Measurements from ENCODE around the gene TRPM1.
A peak's percentile ranks its signal among the peaks of the same experiment; 100 is the strongest.

Gene TRPM1

DNA sequence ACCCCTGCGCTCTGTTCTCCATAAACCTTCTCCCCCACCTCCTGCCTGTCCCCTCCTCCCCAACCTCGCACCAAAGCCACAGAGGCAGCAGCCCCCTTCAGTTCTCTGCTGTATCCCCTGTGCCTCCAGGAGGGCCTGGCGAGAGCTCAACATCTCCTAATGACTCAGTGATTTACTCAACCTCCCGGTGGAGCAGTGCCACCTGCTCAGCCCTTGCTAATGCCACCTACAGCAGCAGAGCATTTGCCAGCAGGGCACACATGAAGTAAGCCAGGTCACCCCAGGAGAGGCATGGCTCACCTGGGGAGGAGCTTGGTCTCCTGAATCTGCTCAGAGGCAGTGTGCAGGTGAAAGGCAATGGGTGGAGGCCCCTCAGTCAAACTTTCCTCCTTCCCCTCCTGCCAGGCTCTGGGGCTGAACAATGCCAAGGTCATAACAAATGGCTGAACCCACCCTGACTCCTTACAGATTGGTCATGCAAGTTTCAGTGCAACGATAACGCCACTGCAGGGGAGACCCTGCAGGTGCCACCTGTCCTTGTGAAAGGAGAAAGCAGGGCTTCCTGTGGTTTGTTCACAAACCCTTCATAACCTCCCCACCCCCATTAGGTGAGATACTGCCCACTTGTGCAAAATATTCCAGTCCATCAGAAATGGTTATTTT lies 19.8 kb downstream of the TRPM1 start:
- H3K36me3 ChIP-seq (ENCODE audit: insufficient read depth, low read length) = no peaks in the 10 kb centered on the region
- H3K9ac ChIP-seq (ENCODE audit: low read depth, low read length) = no peak overlapping the region
- peaks cover 37% of the 10 kb centered on the region for H3K4me1 ChIP-seq (ENCODE audit: insufficient read depth, low read length)
- H3K9me3 ChIP-seq (ENCODE audit: control insufficient read depth, insufficient read depth, low read length) = no peaks in the 10 kb centered on the region

DNA sequence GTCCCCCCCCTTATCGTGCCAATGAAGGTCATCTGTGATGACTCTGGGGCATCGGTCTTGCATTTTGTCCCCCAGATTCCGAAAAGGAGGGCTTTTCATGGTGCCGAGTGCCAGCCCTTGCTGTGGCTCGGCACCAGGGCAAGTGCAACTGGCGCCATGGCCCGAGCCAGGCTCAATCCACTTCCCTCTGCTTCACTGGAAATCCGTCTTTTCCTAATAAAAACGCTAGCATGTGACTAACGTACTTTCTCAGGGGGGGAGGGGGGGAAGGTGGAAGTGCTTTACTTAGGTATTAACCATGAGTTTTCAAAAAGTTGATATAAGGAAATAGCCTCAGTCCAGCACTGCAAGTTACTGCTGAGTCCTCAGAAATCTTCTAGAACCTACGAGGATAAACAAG lies 20.5 kb downstream of the TRPM1 start:
- Histone ChIP-seq H3K9me3 (ENCODE audit: control insufficient read depth, insufficient read depth, low read length) (no peaks in the 10 kb centered on the region), H3K9ac (ENCODE audit: low read depth, low read length) (peak overlapping the region; percentile 47; the same call in 1 of the 2 replicates), H3K36me3 (ENCODE audit: insufficient read depth, low read length) (no peaks in the 10 kb centered on the region), H3K4me1 (ENCODE audit: insufficient read depth, low read length) (peaks cover 40% of the 10 kb centered on the region)

DNA sequence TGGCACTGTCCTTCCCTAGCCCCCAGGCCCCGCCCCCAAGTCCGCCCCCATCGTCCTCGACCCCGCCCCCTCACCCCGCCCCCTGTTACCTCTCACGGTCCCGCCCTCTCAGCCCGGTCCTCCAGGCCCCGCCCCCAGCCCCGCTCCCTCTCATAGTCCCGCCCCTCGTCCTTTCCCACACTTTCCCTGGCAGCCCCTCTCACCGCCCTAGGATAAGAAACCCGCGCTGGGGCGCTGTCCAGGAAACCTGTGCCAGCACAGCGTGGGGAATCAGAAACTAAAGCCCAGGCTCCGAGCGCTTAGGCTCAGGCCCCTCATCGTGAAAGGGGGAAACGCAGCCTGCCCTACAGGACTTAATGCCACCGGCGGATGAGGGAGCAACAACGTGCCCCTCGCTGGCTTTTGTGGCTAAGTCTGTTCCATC lies 20.9 kb downstream of the TRPM1 start:
- Histone ChIP-seq H3K9ac (ENCODE audit: low read depth, low read length) (peak overlapping the region; percentile 47; the same call in 1 of the 2 replicates), H3K36me3 (ENCODE audit: insufficient read depth, low read length) (no peaks in the 10 kb centered on the region), H3K9me3 (ENCODE audit: control insufficient read depth, insufficient read depth, low read length) (no peaks in the 10 kb centered on the region), H3K4me1 (ENCODE audit: insufficient read depth, low read length) (peaks cover 45% of the 10 kb centered on the region)

DNA sequence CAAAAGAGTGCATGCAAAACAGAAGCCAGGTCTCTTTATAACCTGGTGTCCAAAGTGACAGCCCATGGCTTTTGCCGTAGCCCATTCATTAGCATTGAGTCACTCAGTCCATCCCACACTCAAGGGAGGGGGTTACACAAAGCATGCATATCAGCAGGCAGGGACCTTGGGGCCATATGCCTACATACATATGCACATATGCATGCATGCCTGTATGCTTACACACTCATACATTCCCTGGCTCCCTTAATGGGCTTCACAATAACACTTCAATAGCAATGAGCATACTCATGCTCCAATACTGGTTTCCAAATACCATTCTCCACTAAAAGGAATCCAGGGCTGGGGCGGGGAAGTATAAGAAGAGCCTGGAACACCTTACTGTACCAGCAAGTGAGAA lies 22.0 kb downstream of the TRPM1 start:
- H3K4me1 ChIP-seq (ENCODE audit: insufficient read depth, low read length) = peaks cover 47% of the 10 kb centered on the region

DNA sequence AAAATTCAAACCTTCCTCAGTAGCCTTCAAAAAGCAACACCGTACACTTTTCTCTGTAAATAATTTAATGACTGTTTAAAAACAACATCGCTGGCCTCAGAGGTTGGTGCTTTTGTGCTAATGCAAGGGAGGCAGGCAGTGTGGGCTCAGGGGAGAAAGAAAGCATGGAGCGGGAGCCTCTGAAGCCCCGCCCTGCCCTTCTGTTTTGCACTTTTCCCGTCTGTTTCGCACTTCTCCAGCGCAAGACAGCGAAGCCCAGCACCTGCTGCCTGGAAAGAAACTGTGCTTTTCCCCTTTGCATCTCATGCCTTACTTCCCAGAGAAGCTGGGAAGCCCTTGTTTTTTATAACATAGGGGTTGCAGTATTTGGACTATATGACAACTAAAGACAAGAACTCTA lies 23.1 kb downstream of the TRPM1 start:
- Histone ChIP-seq H3K36me3 (ENCODE audit: insufficient read depth, low read length) (no peaks in the 10 kb centered on the region), H3K4me1 (ENCODE audit: insufficient read depth, low read length) (peaks cover 47% of the 10 kb centered on the region), H3K9me3 (ENCODE audit: control insufficient read depth, insufficient read depth, low read length) (no peaks in the 10 kb centered on the region), H3K9ac (ENCODE audit: low read depth, low read length) (peak overlapping the region; percentile 23; the same call in 1 of the 2 replicates)

More for the DNA sequence above, 22.0 kb downstream of the TRPM1 start:
- no peaks in the 10 kb centered on the region for H3K36me3 ChIP-seq (ENCODE audit: insufficient read depth, low read length)
- H3K9me3 ChIP-seq (ENCODE audit: control insufficient read depth, insufficient read depth, low read length) = no peaks in the 10 kb centered on the region
- peak overlapping the region; percentile 54 for H3K9ac ChIP-seq (ENCODE audit: low read depth, low read length)

DNA sequence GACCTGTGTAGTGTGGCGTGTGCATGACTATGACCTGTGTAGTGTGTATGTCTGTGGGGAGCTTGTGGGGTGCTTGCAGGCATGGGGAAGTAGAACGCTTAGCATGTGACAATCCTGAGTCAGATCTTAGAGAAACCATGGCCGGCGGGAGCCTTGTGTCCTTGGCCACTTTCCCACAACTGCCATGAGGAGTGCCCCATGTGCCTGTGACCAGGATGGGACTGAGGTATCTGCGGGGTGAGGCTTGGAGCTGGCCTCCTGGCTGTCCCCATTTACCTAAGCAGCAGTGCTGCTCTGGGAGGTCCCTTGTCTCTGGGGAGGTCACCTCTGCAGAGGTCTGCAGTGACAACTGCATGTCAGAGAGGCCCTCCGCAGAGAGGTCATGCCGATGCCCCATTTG lies 23.6 kb downstream of the TRPM1 start:
- no peak overlapping the region for H3K9ac ChIP-seq (ENCODE audit: low read depth, low read length)
- H3K4me1 ChIP-seq (ENCODE audit: insufficient read depth, low read length) = peaks cover 47% of the 10 kb centered on the region
- no peaks in the 10 kb centered on the region for H3K9me3 ChIP-seq (ENCODE audit: control insufficient read depth, insufficient read depth, low read length)
- no peaks in the 10 kb centered on the region for H3K36me3 ChIP-seq (ENCODE audit: insufficient read depth, low read length)

DNA sequence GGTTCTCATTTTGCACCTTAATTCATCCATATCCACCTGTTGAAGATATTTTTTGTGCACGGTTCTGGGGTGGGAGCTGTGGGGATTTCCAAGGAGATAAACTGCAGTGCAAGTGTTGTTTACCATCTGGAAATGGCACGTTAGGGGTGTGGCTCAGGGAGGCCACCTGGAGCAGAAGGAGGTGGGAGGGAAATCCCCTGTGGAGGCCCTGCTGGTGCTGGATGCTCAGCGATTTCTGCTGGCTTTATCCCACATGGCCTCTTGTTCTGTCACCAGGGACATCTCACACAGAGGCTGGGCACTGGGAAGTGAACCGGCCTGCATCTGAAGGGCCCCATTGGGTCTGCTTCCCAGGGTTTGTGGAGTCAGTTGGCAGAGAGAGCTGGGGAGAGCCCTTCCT lies 24.3 kb downstream of the TRPM1 start:
- Histone ChIP-seq H3K36me3 (ENCODE audit: insufficient read depth, low read length) (no peaks in the 10 kb centered on the region), H3K9me3 (ENCODE audit: control insufficient read depth, insufficient read depth, low read length) (no peaks in the 10 kb centered on the region), H3K9ac (ENCODE audit: low read depth, low read length) (no peak overlapping the region), H3K4me1 (ENCODE audit: insufficient read depth, low read length) (peaks cover 47% of the 10 kb centered on the region)

DNA sequence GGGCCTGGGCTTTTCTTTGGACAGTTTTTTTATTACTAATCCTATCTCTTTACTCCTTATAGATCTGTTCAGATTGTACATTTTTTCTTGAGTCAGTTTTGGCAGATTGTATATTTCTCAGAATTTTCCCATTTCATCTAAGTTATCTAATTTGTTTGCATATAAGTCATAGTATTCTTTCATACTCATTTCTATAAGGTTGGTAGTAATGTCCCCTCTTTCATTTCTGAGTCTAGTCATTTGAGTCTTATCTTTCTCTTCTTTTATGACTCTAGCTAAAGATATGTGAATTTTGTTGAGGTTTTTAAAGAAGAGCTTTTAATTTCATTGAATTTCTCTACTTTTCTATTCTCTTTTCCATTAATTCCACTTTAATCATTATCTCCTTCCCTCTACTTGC lies 27.2 kb downstream of the TRPM1 start:
- Histone ChIP-seq H3K4me1 (ENCODE audit: insufficient read depth, low read length) (peaks cover 36% of the 10 kb centered on the region), H3K9ac (ENCODE audit: low read depth, low read length) (no peak overlapping the region)

DNA sequence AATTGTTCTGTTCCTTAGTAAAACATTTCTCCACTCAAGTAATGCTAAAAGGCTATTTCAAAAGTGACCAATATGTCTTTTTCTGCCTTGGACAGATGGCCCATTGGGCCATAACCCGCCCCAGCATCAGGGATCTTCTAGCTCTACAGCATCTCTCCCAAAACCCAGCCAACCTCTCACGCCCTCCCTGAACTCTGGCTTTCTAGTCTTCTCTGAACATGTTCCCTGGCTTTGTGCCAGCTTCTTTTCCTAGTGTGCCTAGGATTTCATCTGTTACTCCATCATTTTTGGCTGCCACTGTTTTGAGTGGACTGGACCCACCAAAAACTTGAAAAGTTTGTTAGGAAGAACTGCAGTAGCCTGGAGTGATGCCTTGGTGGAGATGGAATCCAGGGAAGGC lies 30.7 kb downstream of the TRPM1 start:
- Histone ChIP-seq H3K36me3 (ENCODE audit: insufficient read depth, low read length) (no peaks in the 10 kb centered on the region), H3K9me3 (ENCODE audit: control insufficient read depth, insufficient read depth, low read length) (no peaks in the 10 kb centered on the region), H3K9ac (ENCODE audit: low read depth, low read length) (no peak overlapping the region), H3K4me1 (ENCODE audit: insufficient read depth, low read length) (peaks cover 4% of the 10 kb centered on the region; the same call in 1 of the 2 replicates)

More for the DNA sequence above, 27.2 kb downstream of the TRPM1 start:
- Histone ChIP-seq H3K9me3 (ENCODE audit: control insufficient read depth, insufficient read depth, low read length) (no peaks in the 10 kb centered on the region), H3K36me3 (ENCODE audit: insufficient read depth, low read length) (no peaks in the 10 kb centered on the region)

DNA sequence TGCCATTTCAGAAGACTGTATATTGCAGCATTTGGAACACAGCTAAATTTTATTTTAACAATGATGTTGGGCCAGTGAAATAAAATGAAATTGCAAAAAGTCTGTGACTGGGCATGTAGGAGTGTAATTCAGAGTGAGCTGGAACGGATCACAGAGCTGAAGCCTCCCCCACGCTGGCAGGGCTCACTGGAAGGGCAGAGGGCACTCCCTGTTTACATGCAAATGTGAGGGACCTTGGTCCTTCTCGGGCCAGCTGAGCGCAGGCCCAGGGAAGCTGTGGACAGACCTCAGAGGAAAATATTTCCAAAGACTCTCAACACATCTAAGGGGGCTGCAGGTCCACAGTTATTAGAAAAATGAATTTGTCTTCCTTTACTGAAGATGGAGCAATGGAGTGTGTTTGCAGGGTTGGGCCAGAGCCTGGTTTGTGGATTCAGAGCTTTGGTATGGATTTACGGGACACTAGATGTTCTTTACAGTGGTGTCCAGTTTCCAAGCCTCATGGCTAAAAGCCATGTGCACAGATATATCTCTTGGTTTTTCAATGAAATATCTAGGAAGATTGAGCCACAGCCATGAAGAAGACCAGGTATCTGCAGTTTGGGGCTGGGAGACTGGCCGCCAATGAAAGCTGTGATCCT lies 32.0 kb downstream of the TRPM1 start:
- no peaks in the 10 kb centered on the region for H3K9me3 ChIP-seq (ENCODE audit: control insufficient read depth, insufficient read depth, low read length)
- no peaks in the 10 kb centered on the region for H3K4me1 ChIP-seq (ENCODE audit: insufficient read depth, low read length)

DNA sequence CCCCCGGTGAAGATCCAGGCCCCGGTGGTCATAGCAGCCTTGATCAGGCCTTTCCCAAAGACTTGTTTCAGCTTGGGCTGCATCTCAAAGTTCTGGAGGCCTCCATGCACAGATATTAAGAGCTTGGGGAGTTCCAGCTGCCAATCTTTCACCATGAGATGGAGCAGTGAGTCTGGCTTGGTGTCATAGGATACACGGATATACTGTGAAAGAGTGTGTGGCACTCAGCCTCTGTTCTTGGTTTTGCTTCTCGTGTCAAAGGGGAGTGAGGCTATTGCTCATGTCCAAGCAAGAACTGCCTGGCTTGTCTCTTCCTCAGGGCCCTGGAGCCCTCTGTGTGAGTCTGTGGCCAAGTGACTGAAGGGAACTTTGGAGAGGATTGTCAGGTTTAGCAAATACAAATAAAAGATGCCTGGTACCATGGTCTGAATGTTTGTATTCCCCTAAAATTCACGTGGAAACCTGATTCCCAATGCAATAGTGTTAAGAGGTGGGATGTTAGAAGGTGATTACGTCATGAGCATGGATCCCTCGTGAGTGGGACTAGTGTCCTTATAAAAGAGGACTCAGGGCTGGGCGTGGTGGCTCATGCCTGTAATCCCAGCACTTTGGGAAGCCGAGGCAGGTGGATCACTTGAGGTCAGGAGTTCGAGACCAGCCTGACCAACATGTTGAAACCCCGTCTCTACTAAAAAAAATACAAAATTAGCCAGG lies 33.5 kb downstream of the TRPM1 start:
- no peaks in the 10 kb centered on the region for H3K9me3 ChIP-seq (ENCODE audit: control insufficient read depth, insufficient read depth, low read length)
- H3K9ac ChIP-seq (ENCODE audit: low read depth, low read length) = no peak overlapping the region
- no peaks in the 10 kb centered on the region for H3K36me3 ChIP-seq (ENCODE audit: insufficient read depth, low read length)
- no peaks in the 10 kb centered on the region for H3K4me1 ChIP-seq (ENCODE audit: insufficient read depth, low read length)

More for the DNA sequence above, 32.0 kb downstream of the TRPM1 start:
- H3K9ac ChIP-seq (ENCODE audit: low read depth, low read length) = no peak overlapping the region
- H3K36me3 ChIP-seq (ENCODE audit: insufficient read depth, low read length) = no peaks in the 10 kb centered on the region

DNA sequence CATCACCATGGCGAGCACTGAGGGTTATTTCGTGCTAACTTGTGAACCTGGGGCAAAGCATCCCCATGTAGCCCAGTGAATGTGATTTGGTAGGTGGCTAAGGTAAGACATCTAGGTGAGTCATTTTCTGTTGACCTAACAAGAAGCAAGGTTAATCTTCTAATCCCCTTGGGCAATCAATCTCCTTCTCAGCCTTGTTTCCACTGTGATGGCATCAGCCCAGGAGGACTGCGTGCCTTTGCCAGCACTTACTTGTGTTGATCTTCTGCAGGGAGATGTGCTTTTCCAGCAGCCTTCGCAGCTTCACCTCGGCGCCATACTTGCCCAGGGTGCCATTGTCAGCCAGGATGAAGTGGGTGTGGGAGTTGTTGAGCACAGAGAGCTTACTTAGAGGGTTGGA lies 35.7 kb downstream of the TRPM1 start:
- Histone ChIP-seq H3K9me3 (ENCODE audit: control insufficient read depth, insufficient read depth, low read length) (no peaks in the 10 kb centered on the region), H3K4me1 (ENCODE audit: insufficient read depth, low read length) (no peaks in the 10 kb centered on the region), H3K9ac (ENCODE audit: low read depth, low read length) (no peak overlapping the region), H3K36me3 (ENCODE audit: insufficient read depth, low read length) (no peaks in the 10 kb centered on the region)

DNA sequence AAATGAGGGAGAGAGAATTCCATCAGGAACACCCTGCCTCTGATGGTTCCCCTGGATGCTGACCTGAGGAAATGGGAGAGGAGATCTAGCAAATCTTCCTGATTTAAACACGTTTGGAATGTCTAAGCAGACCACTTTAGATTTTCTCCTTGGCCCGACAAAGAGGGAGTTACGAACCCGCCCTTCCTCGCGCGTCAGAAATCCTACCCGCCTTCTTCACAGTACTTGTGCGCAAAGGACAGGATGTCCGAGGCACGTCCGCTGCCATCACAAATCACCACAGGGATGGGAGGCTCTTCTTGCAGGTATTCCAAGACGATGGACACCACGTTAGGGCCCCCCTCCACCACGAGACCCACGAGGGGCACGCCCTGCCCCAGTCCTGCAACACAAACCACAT lies 38.6 kb downstream of the TRPM1 start:
- Histone ChIP-seq H3K9me3 (ENCODE audit: control insufficient read depth, insufficient read depth, low read length) (peaks cover 3% of the 10 kb centered on the region; the same call in 1 of the 2 replicates), H3K4me1 (ENCODE audit: insufficient read depth, low read length) (no peaks in the 10 kb centered on the region), H3K9ac (ENCODE audit: low read depth, low read length) (no peak overlapping the region), H3K36me3 (ENCODE audit: insufficient read depth, low read length) (no peaks in the 10 kb centered on the region)

DNA sequence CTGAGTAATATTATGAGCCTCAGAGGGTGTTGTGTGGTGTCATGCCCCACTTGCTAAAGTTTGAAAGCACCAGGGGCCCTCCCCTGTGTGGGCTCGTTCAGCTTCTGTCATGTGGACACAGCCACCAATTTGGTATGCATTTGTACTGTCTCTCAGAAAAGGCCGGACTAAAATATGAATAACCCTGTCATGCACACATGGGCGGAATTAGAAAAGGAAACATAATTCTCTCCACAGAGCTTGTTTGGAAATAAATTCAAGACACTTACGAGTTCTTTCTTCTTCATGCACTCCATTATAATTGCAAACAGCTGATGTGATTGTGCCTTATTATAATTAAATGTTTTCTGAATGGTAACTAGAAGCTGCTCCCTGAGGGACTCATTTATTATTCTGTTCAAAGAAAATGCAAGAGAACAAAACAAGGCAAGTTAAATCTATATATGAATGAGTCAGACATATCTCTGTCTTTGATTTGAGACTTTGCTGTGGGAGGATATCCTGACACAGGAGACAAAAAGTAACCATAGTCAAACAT lies 39.1 kb downstream of the TRPM1 start:
- Histone ChIP-seq H3K9ac (ENCODE audit: low read depth, low read length) (no peak overlapping the region), H3K4me1 (ENCODE audit: insufficient read depth, low read length) (no peaks in the 10 kb centered on the region), H3K9me3 (ENCODE audit: control insufficient read depth, insufficient read depth, low read length) (peaks cover 3% of the 10 kb centered on the region; the same call in 1 of the 2 replicates), H3K36me3 (ENCODE audit: insufficient read depth, low read length) (no peaks in the 10 kb centered on the region)

Measured in ES-I3 (cell line).